NCI-H69 (cell line): ENCODE results near the gene RNFT2.

Experiments used
- DNase-seq: peaks from one replicate; lab custom pipeline; 2025; lab: John Stamatoyannopoulos, UW

The RNFT2 gene

GRCh38 chr12:116878567-116879508, 140.7 kb downstream of the RNFT2 start:
- peak; percentile 54 for DNase-seq

- DNase-seq, result peak; percentile 64
Observed at GRCh38 chr12:116879509-116880212, 141.5 kb downstream of the RNFT2 start.

- peak; percentile 57 for DNase-seq
Observed at GRCh38 chr12:116880213-116880816, 142.2 kb downstream of the RNFT2 start.

GRCh38 chr12:116880817-116881324, 142.8 kb downstream of the RNFT2 start:
- DNase-seq, result peak; percentile 94

GRCh38 chr12:116881325-116881876, 143.3 kb downstream of the RNFT2 start, which contains the start of gene HRK:
TSS of gene HRK (minus strand) at chr12:116881441. CDS start at chr12:116881307, 134 bp downstream.
- DNase-seq, result peak; percentile 94

GRCh38 chr12:116881877-116882507, 143.9 kb downstream of the RNFT2 start:
- peak; percentile 65 for DNase-seq

- peak; percentile 86 for DNase-seq
Observed at GRCh38 chr12:116882742-116883141, 144.6 kb downstream of the RNFT2 start.

- no peak for DNase-seq
Observed at GRCh38 chr12:116884871-116885270, 146.8 kb downstream of the RNFT2 start.

- no peak for DNase-seq
Observed at GRCh38 chr12:116885491-116885890, 147.4 kb downstream of the RNFT2 start.

GRCh38 chr12:116887244-116887643, 149.1 kb downstream of the RNFT2 start:
- DNase-seq, result no peak

- no peak for DNase-seq
Observed at GRCh38 chr12:116887897-116888296, 149.8 kb downstream of the RNFT2 start.

- no peak for DNase-seq
Observed at GRCh38 chr12:116890330-116890729, 152.2 kb downstream of the RNFT2 start.

GRCh38 chr12:116891019-116891418, 152.9 kb downstream of the RNFT2 start:
- DNase-seq, result no peak

- DNase-seq, result peak; percentile 25
Observed at GRCh38 chr12:116892349-116893140, 154.4 kb downstream of the RNFT2 start.

- no peak for DNase-seq
Observed at GRCh38 chr12:116894913-116895312, 156.8 kb downstream of the RNFT2 start.

GRCh38 chr12:116896411-116896924, 158.4 kb downstream of the RNFT2 start:
- DNase-seq, result no peak

GRCh38 chr12:116897476-116897875, 159.4 kb downstream of the RNFT2 start:
- DNase-seq, result peak; percentile 17

- DNase-seq, result no peak
Observed at GRCh38 chr12:116898669-116899068, 160.6 kb downstream of the RNFT2 start.

- DNase-seq, result no peak
Observed at GRCh38 chr12:116901612-116902011, 163.5 kb downstream of the RNFT2 start.
